CD8-positive, alpha-beta memory T cell (primary cell): ENCODE measurements around the gene CNPY4. TPM values are rescaled to one million over a fixed set of nuclear protein-coding genes. Genes with fewer than 3 reads are reported as not detected.

Source experiments
- CTCF ChIA-PET: fragments of 350-600 bp; sonication (Branson Sonifier 250); formaldehyde crosslinking; loops from one replicate; lab custom pipeline; 2021; ENCODE audit warnings: antibody characterized with exemption; lab: Charles Lee
- POLR2A ChIA-PET: fragments of 350-600 bp; sonication (Branson Sonifier 250); formaldehyde crosslinking; loops from one replicate; lab custom pipeline; 2021; ENCODE audit warnings: antibody characterized with exemption; lab: Charles Lee
- DNase-seq, 5 donors: peaks; one replicate each; pipeline versions ENCODE4 v3.0.0 to v3.0.0-alpha.2; 2020 to 2022; ENCODE audit warnings: mixed read lengths in 1 of 5
- H3K27ac ChIP-seq: one replicate; pipeline ENCODE4 v1.7.0; 2013; ENCODE audit warnings: low read depth, mild to moderate bottlenecking, low read length, moderate library complexity
- H3K27me3 ChIP-seq: 2 replicates; pipeline ENCODE4 v1.7.0; 2013; ENCODE audit warnings: low read length, mild to moderate bottlenecking; ENCODE audit not compliant: insufficient read depth, poor library complexity, severe bottlenecking
- H3K36me3 ChIP-seq: 2 replicates; pipeline ENCODE4 v1.7.0; 2013; ENCODE audit warnings: mild to moderate bottlenecking, low read length, moderate library complexity; ENCODE audit not compliant: insufficient read depth
- H3K4me1 ChIP-seq: 2 replicates; pipeline ENCODE4 v1.7.0; 2013; ENCODE audit warnings: mild to moderate bottlenecking, low read length, moderate library complexity; ENCODE audit not compliant: insufficient read depth
- H3K4me3 ChIP-seq: 2 replicates; pipeline ENCODE4 v1.7.0; 2013; ENCODE audit warnings: mild to moderate bottlenecking, low read length
- H3K9me3 ChIP-seq: 2 replicates; pipeline ENCODE4 v1.7.0; 2013; ENCODE audit warnings: mild to moderate bottlenecking, low read length
- H3K27ac Mint-ChIP-seq, 8 donors: one replicate each; pipeline ENCODE4 v1.8.0; 2020 to 2021; ENCODE audit warnings: mixed read lengths in 8 of 8, mild to moderate bottlenecking in 6 of 8, inconsistent platforms in 3 of 8, moderate library complexity in 3 of 8
- H3K27me3 Mint-ChIP-seq, 2 donors: one replicate each; pipeline ENCODE4 v1.8.0; 2020 to 2021; ENCODE audit warnings: mixed read lengths in 2 of 2, mild to moderate bottlenecking in 1 of 2, moderate library complexity in 1 of 2
- H3K36me3 Mint-ChIP-seq, 3 donors: one replicate each; pipeline ENCODE4 v1.8.0; 2020 to 2021; ENCODE audit warnings: mixed read lengths in 3 of 3, inconsistent platforms in 1 of 3, mild to moderate bottlenecking in 1 of 3
- H3K4me1 Mint-ChIP-seq, 3 donors: one replicate each; pipeline ENCODE4 v1.8.0; 2020 to 2021; ENCODE audit warnings: mixed read lengths in 3 of 3, inconsistent platforms in 1 of 3, mild to moderate bottlenecking in 1 of 3
- H3K4me3 Mint-ChIP-seq, 7 donors: one replicate each; pipeline ENCODE4 v1.8.0; 2020 to 2021; ENCODE audit warnings: mixed read lengths in 7 of 7, mild to moderate bottlenecking in 6 of 7, moderate library complexity in 4 of 7, inconsistent platforms in 2 of 7
- H3K9me3 Mint-ChIP-seq, 5 donors: one replicate each; pipeline ENCODE4 v1.8.0; 2020 to 2022; ENCODE audit warnings: mixed read lengths in 5 of 5, mild to moderate bottlenecking in 3 of 5, moderate library complexity in 2 of 5, inconsistent platforms in 1 of 5
- polyA plus RNA-seq: library from polyadenylated mRNA; unstranded; fragments of 300-500 nt; fragmentation: Illumina TruSeq; gene quantifications from one replicate; pipeline ENCODE4 v1.2.3, GENCODE V29; 2021
- total RNA-seq, 2 experiments: library from RNA; stranded (reverse); gene quantifications; one replicate each; pipeline ENCODE4 v1.2.3, GENCODE V29; 2021

The CNPY4 gene
- total and polyA plus RNA-seq, 3 experiments from 2014 or later = 18.9 to 24.1 (median 19.0) TPM

GRCh38 chr7:100153708-100154535 lies 34.5 kb downstream of the CNPY4 start:
- H3K36me3 Mint-ChIP-seq = peaks cover 0 to 72% (median 13%) of the 10 kb centered on the region in 3 donors
- H3K27me3 Mint-ChIP-seq = no peaks in the 10 kb centered on the region
- DNase-seq = no peak
- H3K9me3 Mint-ChIP-seq = no peaks in the 10 kb centered on the region
- H3K27ac ChIP-seq = no peak overlapping the region
- CTCF ChIA-PET = interaction anchor here (6.1 kb wide), 1 partner anchor 13 kb away, joined by 22 read pairs; the partner anchor contains the start of gene GAL3ST4
- H3K4me3 Mint-ChIP-seq = peak overlapping the region in 2 of 7 donors; percentile 44 to 77
- H3K36me3 ChIP-seq = peaks cover 13% of the 10 kb centered on the region
- H3K4me1 Mint-ChIP-seq = peaks cover 42 to 77% (median 64%) of the 10 kb centered on the region in 3 donors
- POLR2A ChIA-PET = interaction anchor here (1.0 kb wide), 1 partner anchor 9 kb away, joined by 3 read pairs; no protein-coding TSS in a partner anchor
- H3K9me3 ChIP-seq = no peaks in the 10 kb centered on the region
- no peaks in the 10 kb centered on the region for H3K27me3 ChIP-seq
- H3K4me3 ChIP-seq = no peak overlapping the region
- H3K27ac Mint-ChIP-seq = peak overlapping the region in 6 of 8 donors; percentile 6 to 82 (median 40)
- peaks cover 51% of the 10 kb centered on the region for H3K4me1 ChIP-seq

GRCh38 chr7:100154651-100155491 lies 35.4 kb downstream of the CNPY4 start:
- CTCF ChIA-PET = interaction anchor here (0.8 to 6.1 kb wide), 2 partner anchors 12 to 22 kb away, joined by 3 to 22 read pairs; partner anchors contain the start of gene GAL3ST4
- H3K36me3 Mint-ChIP-seq = peaks cover 0 to 67% (median 13%) of the 10 kb centered on the region in 3 donors
- H3K9me3 Mint-ChIP-seq = no peaks in the 10 kb centered on the region
- Histone ChIP-seq H3K27me3 (no peaks in the 10 kb centered on the region), H3K27ac (no peak overlapping the region), H3K4me3 (no peak overlapping the region), H3K4me1 (peaks cover 53% of the 10 kb centered on the region), H3K36me3 (peaks cover 13% of the 10 kb centered on the region), H3K9me3 (no peaks in the 10 kb centered on the region)
- peaks cover 40 to 76% (median 64%) of the 10 kb centered on the region in 3 donors for H3K4me1 Mint-ChIP-seq
- no peaks in the 10 kb centered on the region for H3K27me3 Mint-ChIP-seq
- peak overlapping the region in 2 of 7 donors; percentile 56 to 84 for H3K4me3 Mint-ChIP-seq
- DNase-seq = no peak
- H3K27ac Mint-ChIP-seq = peak overlapping the region in 2 of 8 donors; percentile 68 to 71
- POLR2A ChIA-PET = no interaction called here

GRCh38 chr7:100155553-100156317 lies 36.3 kb downstream of the CNPY4 start:
- Histone ChIP-seq H3K4me1 (peaks cover 44% of the 10 kb centered on the region), H3K27ac (no peak overlapping the region), H3K36me3 (peaks cover 13% of the 10 kb centered on the region), H3K9me3 (no peaks in the 10 kb centered on the region), H3K27me3 (no peaks in the 10 kb centered on the region), H3K4me3 (no peak overlapping the region)
- DNase-seq = no peak
- H3K27me3 Mint-ChIP-seq = no peaks in the 10 kb centered on the region
- H3K4me1 Mint-ChIP-seq = peaks cover 33 to 68% (median 55%) of the 10 kb centered on the region in 3 donors
- CTCF ChIA-PET = interaction anchor here (0.8 to 6.1 kb wide), 5 partner anchors 11 to 34 kb away, joined by 3 to 22 read pairs (median 6); partner anchors contain the start of gene GAL3ST4
- H3K27ac Mint-ChIP-seq = peak overlapping the region in 6 of 8 donors; percentile 12 to 86 (median 70)
- H3K36me3 Mint-ChIP-seq = peaks cover 0 to 61% (median 7%) of the 10 kb centered on the region in 3 donors
- H3K9me3 Mint-ChIP-seq = no peaks in the 10 kb centered on the region
- POLR2A ChIA-PET = interaction anchor here (0.5 to 1.5 kb wide), 2 partner anchors 11 to 826 kb away, joined by 3 to 4 read pairs; no protein-coding TSS in a partner anchor
- H3K4me3 Mint-ChIP-seq = peak overlapping the region in 6 of 7 donors; percentile 20 to 87 (median 68)

GRCh38 chr7:100156331-100157068 lies 37.1 kb downstream of the CNPY4 start:
- ChIA-PET POLR2A (interaction anchor here (0.5 to 1.8 kb wide), 3 partner anchors 10 to 73 kb away, joined by 4 to 5 read pairs (median 4); partner anchors contain the start of genes GPC2 and STAG3), CTCF (interaction anchor here (1.0 to 6.1 kb wide), 5 partner anchors 11 to 34 kb away, joined by 3 to 22 read pairs (median 6); partner anchors contain the start of gene GAL3ST4)
- Mint-ChIP-seq H3K36me3 (peaks cover 0 to 61% (median 7%) of the 10 kb centered on the region in 3 donors), H3K4me1 (peaks cover 33 to 67% (median 55%) of the 10 kb centered on the region in 3 donors), H3K27me3 (no peaks in the 10 kb centered on the region), H3K4me3 (peak overlapping the region; percentile 77 to 87 (median 85)), H3K9me3 (no peaks in the 10 kb centered on the region), H3K27ac (peak overlapping the region; percentile 61 to 96 (median 85))
- DNase-seq = peak in 2 of 5 donors; percentile 34 to 63
- H3K27me3 ChIP-seq = no peaks in the 10 kb centered on the region
- no peaks in the 10 kb centered on the region for H3K9me3 ChIP-seq
- peak overlapping the region; percentile 75 for H3K27ac ChIP-seq
- peak overlapping the region; percentile 42 for H3K4me3 ChIP-seq
- H3K36me3 ChIP-seq = peaks cover 13% of the 10 kb centered on the region
- peaks cover 44% of the 10 kb centered on the region for H3K4me1 ChIP-seq

- ChIA-PET POLR2A (interaction anchor here (0.5 to 2.8 kb wide), 4 partner anchors 8 to 73 kb away, joined by 4 to 23 read pairs (median 4); partner anchors contain the start of genes GPC2, LAMTOR4 and STAG3), CTCF (interaction anchor here (1.0 to 6.1 kb wide), 5 partner anchors 10 to 33 kb away, joined by 3 to 22 read pairs (median 6); partner anchors contain the start of gene GAL3ST4)
- H3K27ac ChIP-seq = peak overlapping the region; percentile 75
- H3K4me1 Mint-ChIP-seq = peaks cover 32 to 66% (median 51%) of the 10 kb centered on the region in 3 donors
- peaks cover 40% of the 10 kb centered on the region for H3K4me1 ChIP-seq
- H3K27me3 Mint-ChIP-seq = no peaks in the 10 kb centered on the region
- peak overlapping the region; percentile 61 to 96 (median 85) for H3K27ac Mint-ChIP-seq
- H3K4me3 Mint-ChIP-seq = peak overlapping the region; percentile 77 to 87 (median 85)
- H3K9me3 ChIP-seq = no peaks in the 10 kb centered on the region
- peaks cover 13% of the 10 kb centered on the region for H3K36me3 ChIP-seq
- no peaks in the 10 kb centered on the region for H3K9me3 Mint-ChIP-seq
- H3K4me3 ChIP-seq = peak overlapping the region; percentile 42
- H3K36me3 Mint-ChIP-seq = peaks cover 0 to 56% (median 6%) of the 10 kb centered on the region in 3 donors
- H3K27me3 ChIP-seq = no peaks in the 10 kb centered on the region
- DNase-seq = no peak
These were observed 37.6 kb downstream of the CNPY4 start for GRCh38 chr7:100157069-100157333.

DNA sequence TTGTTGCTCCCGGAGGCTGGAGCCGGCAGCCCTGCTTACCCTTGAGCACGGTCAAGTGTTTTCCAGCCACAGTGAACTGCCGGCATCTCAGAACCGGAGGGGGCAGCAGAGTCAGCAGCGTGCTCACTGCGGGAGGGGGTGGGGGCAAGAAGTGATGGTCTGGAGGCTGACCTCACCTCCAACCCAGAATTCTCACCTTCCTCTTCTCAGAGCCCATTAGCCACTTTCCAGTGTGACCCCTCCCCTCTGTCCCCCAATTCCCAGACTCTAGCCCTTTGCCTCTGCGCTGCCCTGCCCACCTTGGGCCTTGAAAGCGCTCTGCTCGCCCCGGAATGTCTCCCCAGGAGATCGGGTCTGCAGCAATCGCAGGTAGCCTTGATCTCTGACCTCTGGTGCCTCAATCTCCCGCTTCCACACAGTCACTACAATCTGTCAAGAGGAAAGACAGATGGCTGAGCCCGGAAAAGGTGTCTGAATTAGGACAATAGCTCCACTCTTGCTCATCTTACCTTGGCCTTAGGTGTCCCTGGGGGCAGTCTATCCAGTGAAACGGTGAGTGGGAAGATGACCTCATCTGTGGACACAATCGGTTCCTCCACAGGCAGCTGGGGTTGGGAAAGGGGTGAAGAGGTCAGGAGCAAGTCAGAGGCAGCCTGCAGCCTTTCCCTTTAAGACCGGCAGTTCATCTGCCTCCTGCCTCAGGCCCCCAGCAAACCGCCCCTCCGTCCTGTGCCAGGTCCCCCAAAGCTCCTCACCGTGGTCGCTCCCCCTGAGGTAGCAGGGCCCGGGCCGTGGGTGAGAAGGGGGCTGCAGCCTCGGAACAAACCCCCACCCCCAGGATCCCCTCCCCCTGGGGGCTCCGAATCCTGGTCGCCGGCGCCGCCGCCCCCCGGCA lies 38.1 kb downstream of the CNPY4 start:
- peak overlapping the region; percentile 77 to 91 (median 85) for H3K4me3 Mint-ChIP-seq
- peaks cover 27 to 62% (median 47%) of the 10 kb centered on the region in 3 donors for H3K4me1 Mint-ChIP-seq
- no peaks in the 10 kb centered on the region for H3K9me3 ChIP-seq
- CTCF ChIA-PET = interaction anchor here (1.0 to 6.1 kb wide), 5 partner anchors 9 to 33 kb away, joined by 3 to 22 read pairs (median 6); partner anchors contain the start of gene GAL3ST4
- peaks cover 13% of the 10 kb centered on the region for H3K36me3 ChIP-seq
- no peaks in the 10 kb centered on the region for H3K9me3 Mint-ChIP-seq
- H3K4me1 ChIP-seq = peaks cover 35% of the 10 kb centered on the region
- POLR2A ChIA-PET = interaction anchor here (0.5 to 2.8 kb wide), 6 partner anchors 9 to 114 kb away, joined by 3 to 23 read pairs (median 4); partner anchors contain the start of genes GPC2, LAMTOR4 and STAG3
- no peak for DNase-seq
- H3K27ac ChIP-seq = peak overlapping the region; percentile 75
- H3K27me3 ChIP-seq = no peaks in the 10 kb centered on the region
- peaks cover 0 to 50% (median 2%) of the 10 kb centered on the region in 3 donors for H3K36me3 Mint-ChIP-seq
- H3K4me3 ChIP-seq = peak overlapping the region; percentile 42
- H3K27ac Mint-ChIP-seq = peak overlapping the region; percentile 68 to 96 (median 90)
- no peaks in the 10 kb centered on the region for H3K27me3 Mint-ChIP-seq
